Esophagus muscularis mucosa (tissue), 4 donors: ENCODE results near the gene VSNL1. TPM values are rescaled to one million over a fixed set of nuclear protein-coding genes. Genes with fewer than 3 reads are reported as not detected.
A peak's percentile ranks its signal among the peaks of the same experiment; 100 is the strongest.

Experiments used
- DNase-seq: peaks from one replicate; pipeline ENCODE4 v3.0.0-alpha.2; 2017; ENCODE audit errors: extremely low spot score
- H3K27ac ChIP-seq, 4 donors: fragments of 200-600 bp; sonication (generic); replicated peaks in 1 of 4; 1 replicate in 3 of 4; 2 replicates in 1 of 4; pipeline ENCODE4 v1.5.1; 2016 to 2019; ENCODE audit warnings: mild to moderate bottlenecking in 1 of 4
- H3K27me3 ChIP-seq, 4 donors: fragments of 200-600 bp; sonication (generic); one replicate each; pipeline versions ENCODE4 v1.5.1 to v1.6.0; 2016 to 2019
- H3K36me3 ChIP-seq, 4 donors: fragments of 200-600 bp; sonication (generic); one replicate each; pipeline ENCODE4 v1.5.1; 2016 to 2019
- H3K4me1 ChIP-seq, 4 donors: fragments of 200-600 bp; sonication (generic); one replicate each; pipeline ENCODE4 v1.5.1; 2016 to 2019
- H3K4me3 ChIP-seq, 4 donors: fragments of 200-600 bp; sonication (generic); 1 replicate in 2 of 4; 2 replicates in 2 of 4; pipeline ENCODE4 v1.5.1; 2016 to 2019; ENCODE audit warnings: mild to moderate bottlenecking in 4 of 4, moderate library complexity in 1 of 4
- H3K9me3 ChIP-seq, 4 donors: fragments of 200-600 bp; sonication (generic); 1 replicate in 3 of 4; 2 replicates in 1 of 4; pipeline ENCODE4 v1.5.1; 2016 to 2019
- EP300 ChIP-seq: sonication (generic); formaldehyde crosslinking; IDR thresholded peaks from one replicate; pipeline ENCODE4 v1.6.1; 2017; ENCODE audit warnings: antibody characterized with exemption
- POLR2A ChIP-seq: fragments of 450-650 bp; IDR thresholded peaks from one replicate; pipeline ENCODE4 v1.6.1; 2017; ENCODE audit warnings: antibody characterized with exemption, moderate library complexity, mild to moderate bottlenecking, low read depth
- POLR2AphosphoS5 ChIP-seq, 2 donors: sonication (generic); formaldehyde crosslinking; IDR thresholded peaks; one replicate each; pipeline ENCODE4 v1.6.1; 2017; ENCODE audit warnings: antibody characterized with exemption in 2 of 2
- WGBS: methylation state at CpG from one replicate; pipeline ENCODE4 v1.1.5; 2018; 5-methylcytosine and 5-hydroxymethylcytosine counted together
- intact Hi-C: fragments of 100-400 bp; cut with DNase I; formaldehyde crosslinking; loops from one replicate; pipeline ENCODE4 v1.15.1; 2023
- total RNA-seq, 4 donors: library from RNA; depleted of rRNA; stranded (reverse); fragments of >200 nt; gene quantifications; one replicate each; pipeline versions ENCODE4 v1.1.0 to v1.2.1, GENCODE V29; 2016
- TF ChIP-seq, protein P1 (sequence below), 3 experiments: fragments of 200-600 bp in 2 of 3; fragments of 450-650 bp in 1 of 3; sonication (generic) in 2 of 3; IDR thresholded peaks; one replicate each; pipeline ENCODE4 v1.5.1; 2017 to 2019; ENCODE audit warnings: antibody characterized with exemption in 3 of 3, mild to moderate bottlenecking in 2 of 3, moderate library complexity in 1 of 3

Gene VSNL1
- total RNA-seq, 4 donors from 2014 or later, result 0.17 to 4.6 (median 2.1) TPM; not detected in 1

DNA sequence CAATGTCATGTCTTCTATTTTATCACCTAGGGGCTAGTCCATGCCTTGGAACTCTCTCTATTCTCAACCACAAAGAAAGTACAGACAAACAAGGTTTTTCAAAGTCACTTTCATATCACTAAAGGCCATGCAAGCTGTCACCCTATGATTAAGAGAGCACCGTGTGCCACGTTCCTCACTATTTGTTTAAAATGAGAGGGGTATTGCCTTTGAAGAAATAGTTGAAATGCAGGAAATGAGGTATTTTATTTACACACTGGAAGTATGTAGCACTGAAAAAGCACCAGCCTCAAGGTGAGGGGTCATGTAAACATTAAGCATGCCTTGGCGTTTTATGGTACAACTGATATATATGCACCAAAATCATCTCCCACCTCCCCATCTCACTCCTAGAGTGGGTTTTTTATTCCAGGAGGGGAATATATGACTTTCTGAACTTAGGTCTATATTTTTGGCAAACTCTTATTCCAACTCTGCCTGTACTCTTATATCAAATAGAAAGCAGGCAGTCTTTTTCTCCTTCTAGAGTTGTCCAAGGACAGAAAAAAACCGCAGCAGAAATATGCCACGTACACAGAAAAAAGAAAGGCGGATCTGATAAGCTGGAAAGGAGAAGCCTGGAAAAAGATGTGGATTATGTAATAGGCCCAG lies 53.5 kb downstream of the VSNL1 start:
- Histone ChIP-seq H3K27me3 (no peaks in the 10 kb centered on the region), H3K9me3 (no peaks in the 10 kb centered on the region), H3K27ac (peak overlapping the region in 2 of 4 donors; percentile 1 to 60), H3K36me3 (no peaks in the 10 kb centered on the region), H3K4me1 (peaks cover 0 to 20% (median 17%) of the 10 kb centered on the region in 4 donors), H3K4me3 (no peak overlapping the region)
- TF ChIP-seq EP300, result no peak
- TF ChIP-seq, protein P1, sequence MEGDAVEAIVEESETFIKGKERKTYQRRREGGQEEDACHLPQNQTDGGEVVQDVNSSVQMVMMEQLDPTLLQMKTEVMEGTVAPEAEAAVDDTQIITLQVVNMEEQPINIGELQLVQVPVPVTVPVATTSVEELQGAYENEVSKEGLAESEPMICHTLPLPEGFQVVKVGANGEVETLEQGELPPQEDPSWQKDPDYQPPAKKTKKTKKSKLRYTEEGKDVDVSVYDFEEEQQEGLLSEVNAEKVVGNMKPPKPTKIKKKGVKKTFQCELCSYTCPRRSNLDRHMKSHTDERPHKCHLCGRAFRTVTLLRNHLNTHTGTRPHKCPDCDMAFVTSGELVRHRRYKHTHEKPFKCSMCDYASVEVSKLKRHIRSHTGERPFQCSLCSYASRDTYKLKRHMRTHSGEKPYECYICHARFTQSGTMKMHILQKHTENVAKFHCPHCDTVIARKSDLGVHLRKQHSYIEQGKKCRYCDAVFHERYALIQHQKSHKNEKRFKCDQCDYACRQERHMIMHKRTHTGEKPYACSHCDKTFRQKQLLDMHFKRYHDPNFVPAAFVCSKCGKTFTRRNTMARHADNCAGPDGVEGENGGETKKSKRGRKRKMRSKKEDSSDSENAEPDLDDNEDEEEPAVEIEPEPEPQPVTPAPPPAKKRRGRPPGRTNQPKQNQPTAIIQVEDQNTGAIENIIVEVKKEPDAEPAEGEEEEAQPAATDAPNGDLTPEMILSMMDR (IDR thresholded peaks at IDR 0.05), result no peak
- no peak for TF ChIP-seq POLR2AphosphoS5 (IDR thresholded peaks at IDR 0.05)
- no peak for TF ChIP-seq POLR2A
- WGBS, result 38% methylated on average over 6 of the region's 6 CpGs
- DNase-seq, result peak; percentile 42
- intact Hi-C loops, result no loop called here

DNA sequence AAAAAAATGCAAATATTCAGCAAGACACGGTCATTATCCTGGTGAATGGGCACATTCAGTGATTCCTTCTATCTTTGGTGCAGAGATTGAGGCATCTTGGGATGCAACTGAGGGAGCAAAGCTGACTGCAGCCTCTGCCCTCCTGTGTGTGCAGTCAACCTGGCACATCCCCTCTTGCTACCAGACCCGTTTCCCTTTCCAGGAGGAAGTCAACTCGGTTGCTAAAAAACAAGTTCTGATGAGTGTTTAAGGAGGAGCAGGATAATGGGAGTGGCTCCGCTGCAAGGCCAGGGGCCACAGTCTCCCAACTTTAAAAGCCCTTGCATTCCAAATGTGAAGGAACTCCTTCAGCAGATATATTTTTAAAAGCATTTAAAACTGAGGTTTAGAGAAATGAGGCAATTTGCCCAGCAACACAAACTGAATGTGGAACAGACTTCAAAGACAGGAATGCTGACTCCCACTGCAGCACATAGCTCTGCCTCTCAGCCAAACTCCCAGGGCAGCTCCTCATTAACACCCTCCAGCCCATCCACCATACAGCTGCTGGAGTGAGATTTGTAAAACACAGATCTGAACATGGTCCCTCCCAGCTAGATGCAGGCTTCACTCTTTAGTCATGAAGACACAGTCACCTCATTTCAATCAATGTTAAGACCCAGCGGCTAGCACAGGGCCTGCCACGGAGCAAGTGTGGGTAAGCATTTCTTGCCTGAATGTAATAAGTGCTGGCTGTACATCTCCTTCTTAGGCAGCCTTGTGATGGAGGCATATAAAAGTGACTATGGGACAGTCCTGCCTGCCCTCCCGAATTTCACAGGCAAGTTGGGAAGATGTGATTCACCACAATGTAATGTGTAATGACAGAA lies 54.3 kb downstream of the VSNL1 start:
- intact Hi-C loops, result no loop called here
- peak overlapping the region; percentile 4 to 60 (median 39) for H3K27ac ChIP-seq
- TF ChIP-seq, protein P1 (IDR thresholded peaks at IDR 0.05), result no peak
- no peak for TF ChIP-seq POLR2AphosphoS5 (IDR thresholded peaks at IDR 0.05)
- TF ChIP-seq EP300, result no peak
- no peak for TF ChIP-seq POLR2A
- WGBS, result 32% methylated on average over 7 of the region's 7 CpGs
- no peaks in the 10 kb centered on the region for H3K36me3 ChIP-seq
- peak; percentile 62 for DNase-seq
- no peaks in the 10 kb centered on the region for H3K9me3 ChIP-seq
- H3K27me3 ChIP-seq, result no peaks in the 10 kb centered on the region
- H3K4me3 ChIP-seq, result no peak overlapping the region
- peaks cover 0 to 20% (median 17%) of the 10 kb centered on the region in 4 donors for H3K4me1 ChIP-seq

DNA sequence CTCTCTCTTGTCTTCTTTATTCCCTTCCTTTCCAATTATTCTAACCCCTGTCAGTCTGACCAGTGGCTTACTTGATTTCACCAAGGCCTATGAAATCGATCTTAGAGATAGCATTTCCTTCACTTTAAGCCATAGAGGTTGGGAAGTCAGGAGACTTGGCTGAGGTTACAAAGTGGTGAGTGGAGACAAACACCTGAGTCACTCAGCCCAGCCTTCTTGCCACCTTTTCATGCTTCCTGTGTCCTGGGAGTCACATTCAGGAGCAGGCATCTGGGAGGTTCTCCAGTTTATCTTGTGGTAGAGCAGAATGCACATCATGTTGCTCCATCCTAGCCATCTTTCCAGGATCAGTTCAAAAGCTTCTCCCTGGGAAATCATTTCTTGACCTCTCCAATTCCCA lies 59.1 kb downstream of the VSNL1 start:
- Histone ChIP-seq H3K9me3 (no peaks in the 10 kb centered on the region), H3K4me1 (peaks cover 0 to 9% (median 7%) of the 10 kb centered on the region in 4 donors), H3K27me3 (no peaks in the 10 kb centered on the region), H3K36me3 (no peaks in the 10 kb centered on the region), H3K27ac (no peak overlapping the region), H3K4me3 (no peak overlapping the region)
- 87% methylated on average over 1 of the region's 1 CpG for WGBS
- no peak for TF ChIP-seq POLR2AphosphoS5 (IDR thresholded peaks at IDR 0.05)
- no peak for TF ChIP-seq EP300
- TF ChIP-seq, protein P1 (IDR thresholded peaks at IDR 0.05), result no peak
- TF ChIP-seq POLR2A, result no peak
- DNase-seq, result no peak
- intact Hi-C loops, result no loop called here

DNA sequence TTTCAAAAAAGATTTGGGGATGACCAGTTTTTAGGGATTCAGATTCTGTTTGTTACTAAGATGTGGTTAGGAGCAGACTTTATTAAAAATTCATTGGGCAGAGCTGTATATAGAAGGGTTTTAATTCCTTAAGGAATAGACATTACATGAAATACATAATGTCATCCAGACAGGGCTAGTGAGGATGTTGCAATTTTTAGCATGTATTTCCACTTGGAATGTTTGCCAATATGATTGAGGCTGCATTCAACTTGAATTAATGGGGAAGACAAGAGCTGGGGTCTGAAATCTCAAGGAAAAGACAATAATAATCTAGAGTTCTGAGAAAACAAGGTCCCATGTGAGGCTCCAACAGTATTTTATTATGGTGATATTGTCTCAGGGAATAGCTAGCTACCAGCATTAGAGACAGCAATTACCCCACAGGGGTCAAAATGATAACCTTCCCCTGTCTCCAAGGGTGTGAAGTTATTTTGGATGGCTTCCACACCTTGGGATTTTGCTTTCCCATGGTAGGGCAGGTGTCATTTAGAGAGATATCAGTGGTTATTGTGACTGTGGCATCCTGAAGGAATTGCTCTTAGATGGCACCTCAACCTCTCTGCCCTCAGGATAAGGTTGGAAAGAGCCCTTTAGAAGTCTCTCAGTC lies 60.2 kb downstream of the VSNL1 start:
- Histone ChIP-seq H3K27ac (no peak overlapping the region), H3K27me3 (no peaks in the 10 kb centered on the region), H3K36me3 (no peaks in the 10 kb centered on the region), H3K9me3 (no peaks in the 10 kb centered on the region), H3K4me3 (no peak overlapping the region), H3K4me1 (no peaks in the 10 kb centered on the region)
- DNase-seq, result no peak
- intact Hi-C loops, result no loop called here
- TF ChIP-seq POLR2AphosphoS5 (IDR thresholded peaks at IDR 0.05) (no peak), POLR2A (no peak), EP300 (no peak)
- TF ChIP-seq, protein P1 (IDR thresholded peaks at IDR 0.05), result no peak
